SKM-1 (cell line): ENCODE measurements around the gene BABAM2.

Experiments
- DNase-seq: peaks from one replicate; lab custom pipeline; 2025; ENCODE audit not compliant: unreplicated experiment; lab: John Stamatoyannopoulos, UW

Gene BABAM2

GRCh38 chr2:28350791-28351285 lies 460.3 kb downstream of the BABAM2 start:
- no peak for DNase-seq

DNA sequence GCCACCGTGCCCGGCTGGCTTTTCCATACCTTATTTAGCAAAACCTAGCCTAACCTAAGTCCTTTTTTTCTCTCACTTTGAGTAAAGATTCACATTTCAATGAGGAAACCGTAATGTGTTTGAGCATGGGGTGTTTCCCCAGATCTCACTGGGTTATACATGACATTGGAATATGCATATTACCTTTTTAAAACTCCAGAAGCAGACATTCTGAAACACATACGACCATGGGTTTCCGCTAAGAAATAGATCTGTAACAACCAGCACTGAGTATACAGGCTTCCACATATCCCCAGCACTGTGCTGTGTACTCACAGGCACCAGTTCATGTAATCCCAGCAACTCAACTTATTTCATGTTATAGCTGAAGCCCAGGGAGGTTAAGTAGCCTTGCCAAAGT lies 461.1 kb downstream of the BABAM2 start:
- no peak for DNase-seq

DNA sequence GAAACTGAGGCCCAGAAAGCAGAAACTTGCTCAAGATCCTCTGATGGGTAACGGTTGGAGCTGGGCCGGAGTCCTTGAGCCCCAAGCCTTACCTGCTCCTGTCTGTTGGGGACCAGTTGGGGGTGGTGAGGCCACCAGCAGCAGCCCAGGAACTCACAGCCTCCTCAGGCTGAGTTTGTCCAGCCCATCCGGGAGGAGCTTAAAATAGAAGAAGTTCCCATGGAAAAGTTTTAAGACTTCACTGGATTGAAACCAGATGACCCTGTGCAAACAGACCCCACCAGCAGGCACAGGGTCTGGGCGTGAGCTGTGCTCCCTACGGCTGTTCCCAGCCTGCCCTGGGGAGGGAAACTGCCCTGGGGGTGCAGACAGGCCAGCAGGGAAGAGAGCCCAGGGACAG lies 461.6 kb downstream of the BABAM2 start:
- DNase-seq: no peak

GRCh38 chr2:28352610-28353195 lies 462.2 kb downstream of the BABAM2 start:
- no peak for DNase-seq

DNA sequence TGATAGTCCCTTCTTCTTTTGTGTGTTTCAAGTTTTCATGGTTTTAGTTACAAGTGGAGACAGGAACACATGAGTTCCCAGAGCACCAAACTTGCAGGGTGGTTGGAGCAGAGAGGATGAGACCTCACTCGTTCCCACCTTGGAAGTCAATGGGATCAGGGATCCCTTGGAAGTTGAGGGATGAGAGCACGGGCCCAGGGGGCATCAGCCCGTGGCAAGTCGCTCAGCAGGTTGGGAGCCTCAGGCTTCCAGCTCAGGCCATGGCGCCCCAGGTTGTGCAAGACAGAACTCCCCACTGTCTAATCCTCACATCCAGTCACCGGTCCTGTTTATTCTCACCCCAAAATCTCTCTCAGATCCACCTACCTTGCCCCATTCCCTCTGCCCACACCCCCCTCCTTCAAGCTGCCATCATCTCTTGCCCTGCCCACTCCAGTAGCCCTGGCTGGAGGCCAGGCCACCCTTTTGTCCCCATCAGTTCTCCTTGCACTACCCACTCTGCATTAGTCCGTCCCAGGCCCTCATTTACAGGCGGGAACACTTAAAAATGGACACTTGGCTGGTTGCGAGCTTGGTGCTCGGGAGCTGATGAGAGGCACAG lies 464.5 kb downstream of the BABAM2 start:
- no peak for DNase-seq

DNA sequence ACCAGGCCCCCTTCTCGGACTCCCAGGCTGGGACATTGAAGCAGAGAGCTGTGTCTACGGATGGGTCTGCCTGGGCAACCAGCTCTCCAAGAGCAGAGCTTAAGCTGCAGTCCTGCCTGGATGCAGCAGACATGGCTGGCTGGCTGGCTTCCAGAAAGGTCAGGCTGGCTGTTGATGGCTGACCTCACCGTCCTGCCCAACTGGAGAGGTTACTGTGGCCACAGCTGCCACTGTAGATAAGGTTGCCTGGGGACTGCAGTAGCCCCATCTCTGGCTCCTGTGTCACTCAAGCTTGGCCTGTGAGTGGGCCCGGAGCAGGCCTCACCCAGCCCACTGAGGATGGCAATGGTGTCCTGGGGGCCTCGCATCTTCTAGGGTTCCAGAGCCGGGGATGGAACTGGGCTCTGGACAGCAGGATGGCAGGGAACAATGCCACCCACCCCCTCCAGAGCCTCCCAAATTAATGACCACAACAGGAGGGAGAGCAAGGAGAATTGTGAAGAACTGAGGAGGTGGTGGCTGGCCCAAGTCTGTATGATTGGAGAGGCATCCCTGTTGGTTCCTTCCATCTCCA lies 465.1 kb downstream of the BABAM2 start:
- DNase-seq: no peak

DNA sequence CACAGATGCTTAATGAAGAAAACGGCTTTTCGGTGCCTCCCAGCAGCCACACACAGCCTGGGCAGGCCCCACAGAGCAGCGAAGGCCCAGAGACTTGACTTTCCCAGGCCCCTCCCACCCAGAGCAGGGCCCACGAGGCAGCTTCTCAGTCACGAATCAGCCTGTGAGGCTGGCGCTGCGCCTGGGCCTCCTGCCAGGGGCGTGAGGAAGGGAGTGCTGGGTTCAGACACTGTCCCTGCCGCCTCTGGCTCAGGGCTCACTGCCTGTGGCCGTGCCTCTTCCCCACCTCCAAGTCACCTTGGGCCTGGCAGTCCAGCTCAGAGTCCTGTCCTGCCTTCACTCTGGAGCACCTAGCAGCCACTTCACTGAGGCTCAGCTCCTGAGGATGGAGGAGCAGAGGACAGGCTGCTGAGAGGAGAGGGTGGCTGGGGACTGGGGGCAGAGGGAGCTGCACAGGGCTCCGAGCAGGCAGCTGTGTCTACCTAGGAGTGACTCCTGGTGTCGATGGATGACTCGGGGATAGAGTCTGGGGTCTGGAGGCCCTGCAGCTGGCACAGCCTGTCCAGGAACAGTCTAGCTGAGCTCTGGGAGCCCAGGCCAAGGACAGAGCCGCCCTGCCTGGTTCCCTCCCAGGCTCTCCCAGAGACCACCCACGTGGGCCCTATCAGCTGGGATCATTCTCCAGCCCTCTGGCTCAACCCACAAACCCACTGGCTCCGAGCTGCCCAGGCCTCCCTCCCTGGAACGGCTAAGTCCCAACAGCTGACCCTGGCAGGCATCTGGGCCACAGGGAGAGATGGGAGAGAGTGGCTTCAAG lies 465.8 kb downstream of the BABAM2 start:
- DNase-seq: no peak

DNA sequence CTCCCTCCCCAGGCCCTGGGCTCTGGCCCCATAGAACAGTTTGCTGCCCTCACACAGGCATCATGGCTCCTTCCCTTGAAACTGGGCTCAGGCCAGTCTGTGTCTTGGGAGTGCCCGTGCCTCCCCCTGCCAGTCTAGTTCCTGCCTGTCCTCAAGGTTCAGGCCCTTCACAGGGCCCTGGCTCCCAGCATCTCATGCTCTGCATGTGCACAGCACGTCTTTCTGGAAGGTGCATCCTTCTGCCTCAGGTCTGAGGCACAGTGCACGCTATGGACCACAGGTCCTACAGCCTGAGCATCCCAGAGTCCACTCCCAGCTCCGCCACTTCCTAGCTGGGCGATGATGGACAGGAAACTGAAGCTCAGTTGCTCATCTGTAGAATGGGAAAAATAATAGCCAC lies 466.5 kb downstream of the BABAM2 start:
- no peak for DNase-seq

DNA sequence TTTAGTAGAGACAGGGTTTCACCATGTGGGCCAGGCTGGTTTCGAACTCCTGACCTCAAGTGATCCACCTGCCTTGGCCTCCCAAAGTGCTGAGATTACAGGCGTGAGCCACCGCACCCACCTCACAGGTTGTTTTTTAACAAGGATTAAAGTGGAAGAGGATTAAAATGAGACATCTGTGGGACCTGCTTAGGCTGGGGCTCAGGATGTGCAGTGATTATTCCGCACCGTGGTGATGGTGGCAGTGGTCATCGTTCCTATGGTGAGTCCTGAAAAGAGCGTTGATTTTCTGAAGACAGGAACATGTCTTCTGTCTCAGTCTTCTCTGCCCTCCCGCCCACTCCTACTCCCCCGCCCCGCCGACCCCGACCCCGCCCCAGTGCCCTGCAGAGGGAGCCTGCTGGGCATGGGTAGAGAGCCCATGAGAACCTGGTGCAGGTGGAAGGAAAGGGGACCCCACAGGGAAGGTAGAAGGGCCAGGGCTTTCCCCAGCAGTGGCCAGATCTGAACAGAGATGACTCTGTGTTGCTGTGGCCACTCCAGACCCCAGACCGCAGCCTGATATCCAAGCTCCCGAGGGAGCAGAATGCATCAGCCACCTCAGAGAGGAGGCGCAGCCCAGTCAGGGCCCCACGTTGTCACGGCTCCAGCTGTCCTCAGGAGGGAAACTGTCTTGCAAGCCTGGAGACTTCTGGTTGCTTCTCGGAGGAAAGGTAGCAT lies 467.6 kb downstream of the BABAM2 start:
- DNase-seq: no peak

DNA sequence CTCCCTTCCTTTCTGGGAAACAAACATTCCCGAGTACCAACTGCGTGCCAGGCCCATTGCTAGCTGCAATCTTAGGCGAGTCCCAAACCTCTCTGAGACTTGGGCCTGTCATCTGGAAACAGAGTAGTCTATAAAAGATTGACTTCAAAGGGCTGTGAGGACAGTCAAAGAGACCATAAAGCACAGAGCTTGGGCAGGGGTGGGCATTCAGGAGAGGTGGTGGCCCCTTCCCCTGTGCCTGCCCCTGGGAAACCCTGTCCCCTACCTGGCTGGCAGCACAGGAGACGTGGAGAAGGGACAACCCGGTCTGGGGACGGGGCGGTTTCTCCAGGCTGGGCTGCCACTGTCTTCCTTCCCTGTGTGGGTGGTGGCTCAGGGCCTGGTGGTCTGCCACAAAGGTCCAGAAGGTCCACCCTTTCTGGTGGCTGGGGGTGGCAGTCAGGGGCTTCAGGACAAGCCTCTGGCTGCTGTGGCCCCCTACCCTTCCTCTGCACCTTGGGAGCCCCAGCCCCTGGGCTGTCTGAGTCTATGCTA lies 468.2 kb downstream of the BABAM2 start:
- no peak for DNase-seq

- peak; percentile 93 for DNase-seq
Observed at GRCh38 chr2:28359222-28360057, 468.9 kb downstream of the BABAM2 start.

GRCh38 chr2:28360058-28360717 lies 469.7 kb downstream of the BABAM2 start:
- DNase-seq: peak; percentile 49

GRCh38 chr2:28360718-28361293 lies 470.3 kb downstream of the BABAM2 start:
- DNase-seq: no peak

- no peak for DNase-seq
Observed at GRCh38 chr2:28361991-28362710, 471.6 kb downstream of the BABAM2 start.

DNA sequence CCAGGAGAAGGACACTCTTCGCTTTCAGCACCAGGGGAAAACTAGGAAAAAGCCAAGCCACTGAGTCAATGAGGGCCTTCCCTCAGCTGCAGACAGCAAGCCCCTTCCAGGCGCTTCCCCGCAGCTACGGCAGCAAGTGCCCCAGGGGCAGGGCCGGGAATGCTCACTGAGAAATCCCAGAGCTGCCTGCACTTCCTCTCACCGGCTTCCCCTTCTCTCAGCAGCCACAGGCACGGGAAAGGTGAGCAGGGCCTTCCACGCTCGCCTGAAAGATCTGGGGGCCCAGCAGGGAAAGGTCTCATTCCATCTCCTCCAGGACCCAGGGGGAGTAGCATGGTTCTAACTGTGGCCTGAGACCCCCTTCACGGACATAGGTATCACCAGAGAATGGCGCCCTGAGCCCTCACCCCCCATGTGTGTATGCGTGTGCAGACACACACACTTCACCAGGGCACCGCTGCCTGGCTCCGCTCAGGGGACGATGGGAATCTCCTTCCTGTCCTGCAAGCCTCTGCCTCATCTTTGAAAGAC lies 472.5 kb downstream of the BABAM2 start:
- no peak for DNase-seq

- no peak for DNase-seq
Observed at GRCh38 chr2:28363686-28364280, 473.3 kb downstream of the BABAM2 start.

GRCh38 chr2:28364610-28365009 lies 474.1 kb downstream of the BABAM2 start:
- no peak for DNase-seq

DNA sequence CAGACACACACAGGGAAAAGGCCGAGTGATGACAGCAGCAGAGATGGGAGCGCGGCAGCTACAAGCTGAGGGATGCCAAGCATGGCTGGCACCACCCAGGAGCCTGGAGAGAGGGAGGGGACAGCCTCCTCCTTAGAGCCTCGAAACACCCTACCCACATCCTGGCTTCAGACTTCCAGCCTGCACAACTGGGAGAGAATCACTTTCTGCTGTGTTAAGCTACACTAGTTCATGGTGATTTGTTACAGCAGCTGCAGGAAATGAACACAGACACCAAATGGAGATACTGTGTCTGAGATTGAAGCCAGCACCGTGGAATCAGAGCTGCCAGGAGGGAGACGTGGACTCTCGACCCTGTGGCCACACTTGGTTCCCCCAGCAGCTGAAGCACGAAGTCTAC lies 474.6 kb downstream of the BABAM2 start:
- DNase-seq: no peak
